Astrocyte (in vitro differentiated cells and primary cell): ENCODE data around the gene DDX41.
A peak's percentile ranks its signal among the peaks of the same experiment; 100 is the strongest.

Source experiments
- EZH2 ChIP-seq: IDR thresholded peaks from 2 replicates; pipeline ENCODE4 v1.6.1; 2012; ENCODE audit warnings: mild to moderate bottlenecking, low read length, inconsistent platforms; ENCODE audit not compliant: insufficient read depth
- TF ChIP-seq, protein P1 (sequence below): IDR thresholded peaks from 2 replicates; pipeline ENCODE4 v1.5.1; 2011; ENCODE audit warnings: low read depth, mild to moderate bottlenecking, inconsistent platforms, low read length, moderate library complexity; ENCODE audit not compliant: insufficient read depth

DNA sequence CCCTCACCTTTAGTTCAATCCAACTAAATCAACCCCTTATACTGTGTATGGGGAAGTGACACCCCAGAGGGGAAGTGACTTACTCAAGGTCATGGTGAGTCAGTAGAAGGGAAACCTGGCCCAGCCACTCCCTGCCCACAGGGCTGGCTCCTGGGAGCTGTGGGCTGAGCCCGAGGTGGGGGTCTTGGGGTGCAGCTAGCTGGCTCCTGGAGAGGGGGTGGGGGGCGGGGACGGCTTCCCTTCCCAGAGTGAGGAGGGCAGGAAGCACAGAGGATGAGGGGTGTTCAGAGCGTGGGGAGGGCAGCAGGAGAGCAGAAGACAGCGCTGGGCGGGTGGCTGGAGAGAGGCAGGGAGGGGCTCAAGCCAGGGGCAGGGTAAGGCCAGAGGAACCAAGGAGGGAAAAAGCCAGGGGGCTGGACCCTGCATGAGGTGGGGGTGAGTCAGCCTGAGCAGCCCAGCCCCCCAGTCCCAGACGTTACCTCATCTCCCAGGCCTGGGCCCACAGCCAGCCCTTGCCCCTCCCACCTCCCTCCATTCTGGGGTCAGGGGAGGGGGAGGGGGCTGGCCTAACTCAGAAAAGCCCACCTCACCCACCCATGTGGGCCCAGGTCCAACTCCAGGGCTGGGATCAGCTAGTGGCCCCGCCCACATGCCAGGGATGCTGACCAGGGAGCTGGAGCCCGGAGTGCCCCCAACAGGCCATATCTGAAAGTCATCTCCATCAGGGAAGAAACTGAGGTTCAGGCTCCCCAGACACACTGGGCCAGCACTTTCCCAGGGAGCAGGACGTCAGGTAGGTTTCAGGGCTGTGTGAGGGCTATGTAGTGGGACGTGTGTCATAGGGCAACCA, 22.2 kb downstream of the DDX41 start:
- TF ChIP-seq, protein P1, sequence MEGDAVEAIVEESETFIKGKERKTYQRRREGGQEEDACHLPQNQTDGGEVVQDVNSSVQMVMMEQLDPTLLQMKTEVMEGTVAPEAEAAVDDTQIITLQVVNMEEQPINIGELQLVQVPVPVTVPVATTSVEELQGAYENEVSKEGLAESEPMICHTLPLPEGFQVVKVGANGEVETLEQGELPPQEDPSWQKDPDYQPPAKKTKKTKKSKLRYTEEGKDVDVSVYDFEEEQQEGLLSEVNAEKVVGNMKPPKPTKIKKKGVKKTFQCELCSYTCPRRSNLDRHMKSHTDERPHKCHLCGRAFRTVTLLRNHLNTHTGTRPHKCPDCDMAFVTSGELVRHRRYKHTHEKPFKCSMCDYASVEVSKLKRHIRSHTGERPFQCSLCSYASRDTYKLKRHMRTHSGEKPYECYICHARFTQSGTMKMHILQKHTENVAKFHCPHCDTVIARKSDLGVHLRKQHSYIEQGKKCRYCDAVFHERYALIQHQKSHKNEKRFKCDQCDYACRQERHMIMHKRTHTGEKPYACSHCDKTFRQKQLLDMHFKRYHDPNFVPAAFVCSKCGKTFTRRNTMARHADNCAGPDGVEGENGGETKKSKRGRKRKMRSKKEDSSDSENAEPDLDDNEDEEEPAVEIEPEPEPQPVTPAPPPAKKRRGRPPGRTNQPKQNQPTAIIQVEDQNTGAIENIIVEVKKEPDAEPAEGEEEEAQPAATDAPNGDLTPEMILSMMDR = peak; percentile 21
- TF ChIP-seq EZH2 = no peak
